ENCODE results near the gene RCC2.

RCC2 gene

DNA sequence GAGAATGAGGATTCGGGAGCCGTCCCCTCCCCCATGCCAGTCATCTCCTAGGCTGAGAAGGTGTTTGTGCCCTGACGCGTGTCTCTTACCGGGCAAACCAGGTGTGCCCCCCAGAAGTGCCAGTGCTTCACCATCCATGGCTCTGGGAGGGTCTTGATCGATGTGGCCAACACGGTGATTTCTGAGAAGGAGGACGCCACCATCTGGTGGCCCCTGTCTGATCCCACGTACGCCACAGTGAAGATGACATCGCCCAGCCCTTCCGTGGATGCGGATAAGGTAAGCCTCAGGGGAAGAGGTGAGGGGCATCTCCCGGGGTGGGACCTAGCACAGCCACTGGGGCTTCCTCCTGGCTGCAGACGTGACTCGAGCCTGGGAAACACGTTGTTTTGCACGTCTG lies 66.5 kb downstream of the RCC2 start:
- no peak for DNase-seq (ENCODE audit: low read depth)

DNA sequence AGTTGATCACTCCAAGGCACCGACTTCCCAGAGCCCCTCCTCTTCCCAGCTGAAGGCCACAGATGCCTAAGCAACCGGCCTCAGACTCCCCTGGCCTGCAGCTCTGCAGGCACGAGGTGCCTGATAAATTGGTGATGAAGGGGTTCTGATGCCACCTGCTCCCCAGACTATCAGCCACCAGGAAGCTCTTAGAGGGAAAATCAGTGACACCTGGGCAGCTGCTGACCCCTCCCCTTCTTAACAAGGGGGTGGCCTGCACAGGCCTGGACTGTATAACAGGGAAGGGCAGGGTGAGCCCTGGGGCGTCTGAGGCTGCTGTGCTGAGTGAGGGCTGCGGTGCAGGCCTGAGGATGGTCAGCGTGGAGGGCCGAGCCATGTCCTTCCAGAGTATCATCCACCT lies 67.6 kb downstream of the RCC2 start, which contains the start of gene PADI6:
Gene PADI6 (plus strand): TSS at position 301 of the 400 bp plus-strand sequence. CDS start 50 bp downstream, at position 351.
- DNase-seq (ENCODE audit: low read depth) = no peak

DNA sequence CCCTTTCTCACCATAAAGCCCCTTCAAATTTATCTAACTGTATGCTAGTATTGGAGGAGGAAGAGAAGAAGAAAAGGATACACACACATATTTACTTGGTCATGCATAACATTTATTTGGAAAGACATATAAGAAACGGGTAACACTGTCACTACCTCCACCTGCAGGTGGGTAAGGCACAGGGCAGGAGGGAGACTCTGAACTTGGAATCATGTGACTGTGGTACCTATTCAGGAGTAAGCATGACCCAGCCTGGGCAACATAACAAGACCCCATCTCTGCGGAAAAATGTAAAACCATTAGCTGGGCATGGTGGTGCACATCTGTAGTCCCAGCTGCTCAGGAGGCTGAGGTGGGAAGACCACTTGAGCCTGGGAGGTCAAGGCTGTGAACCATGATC lies 68.9 kb downstream of the RCC2 start:
- no peak for DNase-seq (ENCODE audit: low read depth)

DNA sequence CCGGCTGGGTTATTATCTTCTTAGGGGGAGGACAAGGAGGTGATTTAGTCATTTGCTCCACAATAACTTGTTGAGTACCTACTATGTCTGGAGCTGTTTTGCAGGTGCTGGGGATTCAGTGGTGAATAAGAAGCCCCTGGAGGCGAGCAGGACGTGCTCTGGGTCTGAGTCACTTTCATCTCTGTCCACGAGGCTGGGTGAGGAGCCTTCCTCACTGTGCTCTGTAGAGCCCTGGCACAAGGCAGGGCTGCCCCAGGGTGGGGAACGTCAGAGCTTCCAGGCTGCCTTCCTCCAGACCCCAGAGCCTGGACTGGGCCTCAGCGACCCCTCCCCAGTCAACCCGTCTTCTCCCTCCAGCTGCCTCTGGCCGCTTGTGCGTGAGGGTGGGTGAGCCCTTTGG lies 70.0 kb downstream of the RCC2 start:
- no peak for DNase-seq (ENCODE audit: low read depth)

DNA sequence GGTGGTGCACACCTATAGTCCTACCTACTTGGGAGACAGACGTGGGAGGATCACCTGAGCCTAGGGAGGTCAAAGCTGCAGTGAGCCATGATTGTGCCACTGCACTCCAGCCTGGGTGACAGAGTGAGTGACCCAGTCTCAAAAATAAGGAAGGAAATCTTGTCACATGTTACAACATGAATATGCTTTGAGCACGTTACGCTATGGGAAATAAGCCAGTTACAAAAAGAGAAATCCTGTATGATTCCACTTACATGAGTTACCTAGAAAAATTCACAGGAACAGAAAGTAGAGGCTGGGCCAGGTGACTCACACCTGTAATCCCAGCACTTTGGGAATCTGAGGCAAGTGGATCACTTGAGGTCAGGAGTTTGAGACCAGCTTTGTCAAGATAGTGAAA lies 74.2 kb downstream of the RCC2 start:
- DNase-seq (ENCODE audit: low read depth) = no peak

DNA sequence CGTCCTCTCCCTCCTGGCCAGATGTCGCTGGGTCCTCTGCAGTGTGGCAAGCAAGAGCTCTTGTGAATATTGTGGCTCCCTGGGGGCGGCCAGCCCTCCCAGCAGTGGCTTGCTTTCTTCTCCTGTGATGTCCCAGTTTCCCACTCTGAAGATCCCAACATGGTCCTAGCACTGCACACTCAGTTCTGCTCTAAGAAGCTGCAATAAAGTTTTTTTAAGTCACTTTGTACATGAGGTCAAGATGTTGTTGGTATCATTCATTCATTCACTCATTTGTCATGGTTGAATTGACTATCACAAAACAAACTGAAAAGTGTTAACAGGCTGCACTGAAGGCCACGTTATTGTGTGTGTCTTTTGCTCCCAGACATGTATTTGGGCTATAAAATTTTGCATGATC lies 75.7 kb downstream of the RCC2 start:
- no peak for DNase-seq (ENCODE audit: low read depth)

DNA sequence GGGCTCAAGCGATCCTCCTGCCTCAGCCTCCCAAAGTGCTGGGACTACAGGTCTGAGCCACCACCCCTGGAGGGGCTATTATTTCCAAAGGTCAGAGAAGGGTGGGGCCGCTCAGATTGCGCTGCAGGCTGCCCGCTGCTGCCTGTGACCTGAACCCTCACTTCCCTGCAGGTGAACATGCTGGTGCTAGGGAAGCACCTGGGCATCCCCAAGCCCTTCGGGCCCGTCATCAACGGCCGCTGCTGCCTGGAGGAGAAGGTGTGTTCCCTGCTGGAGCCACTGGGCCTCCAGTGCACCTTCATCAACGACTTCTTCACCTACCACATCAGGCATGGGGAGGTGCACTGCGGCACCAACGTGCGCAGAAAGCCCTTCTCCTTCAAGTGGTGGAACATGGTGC lies 76.1 kb downstream of the RCC2 start:
- no peak for DNase-seq (ENCODE audit: low read depth)

DNA sequence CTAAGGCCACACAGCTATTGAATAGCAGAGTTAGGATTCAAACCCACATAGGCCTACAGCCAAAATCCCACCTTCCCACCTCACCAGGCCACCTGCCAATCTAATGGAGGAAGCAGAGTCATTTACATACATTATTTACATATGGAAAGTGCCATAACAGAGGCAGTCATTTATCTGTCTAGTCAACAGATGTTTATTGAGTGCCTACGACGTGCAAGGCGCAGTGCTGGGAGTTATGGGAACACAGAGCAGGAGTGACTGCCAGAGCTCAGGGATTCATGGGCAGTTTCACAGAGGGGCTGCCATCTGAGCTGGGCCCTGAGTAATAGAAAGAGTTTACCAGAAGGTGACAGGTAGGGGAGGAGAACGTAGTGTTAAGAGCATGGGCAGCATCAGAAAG lies 77.8 kb downstream of the RCC2 start:
- no peak for DNase-seq (ENCODE audit: low read depth)

DNA sequence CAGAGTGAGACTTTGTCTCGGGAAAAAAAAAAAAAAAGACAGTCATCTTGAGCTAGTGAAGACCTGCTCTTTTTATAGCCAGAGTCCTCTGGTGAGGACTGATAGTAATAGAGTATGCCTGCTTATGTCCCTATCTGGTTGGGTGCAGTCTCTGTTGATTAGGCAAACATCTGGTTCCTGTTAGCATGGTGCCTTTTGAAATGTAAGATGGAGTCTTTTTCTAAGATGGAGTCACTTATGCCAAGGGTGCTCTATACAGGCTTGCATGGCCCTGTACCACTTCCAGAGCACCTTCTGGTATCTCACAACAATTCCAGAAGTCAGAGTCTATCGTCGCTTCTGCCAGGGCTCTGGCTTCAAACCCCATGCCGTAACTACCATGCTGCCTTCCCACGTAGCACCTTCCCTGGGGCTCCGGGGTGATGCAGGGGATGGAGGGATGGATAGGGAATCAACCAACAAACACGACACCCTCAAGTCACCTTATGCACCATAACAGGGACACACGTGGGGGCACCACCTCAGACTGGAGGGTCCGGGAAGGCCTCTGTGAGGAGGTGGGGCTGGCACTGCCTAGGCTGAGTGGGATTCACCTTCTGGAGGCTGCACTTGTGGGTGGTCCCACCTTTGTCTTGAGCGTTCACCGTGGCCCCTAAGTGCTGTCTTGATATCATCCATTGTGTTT lies 79.1 kb downstream of the RCC2 start:
- no peak for DNase-seq (ENCODE audit: low read depth)

DNA sequence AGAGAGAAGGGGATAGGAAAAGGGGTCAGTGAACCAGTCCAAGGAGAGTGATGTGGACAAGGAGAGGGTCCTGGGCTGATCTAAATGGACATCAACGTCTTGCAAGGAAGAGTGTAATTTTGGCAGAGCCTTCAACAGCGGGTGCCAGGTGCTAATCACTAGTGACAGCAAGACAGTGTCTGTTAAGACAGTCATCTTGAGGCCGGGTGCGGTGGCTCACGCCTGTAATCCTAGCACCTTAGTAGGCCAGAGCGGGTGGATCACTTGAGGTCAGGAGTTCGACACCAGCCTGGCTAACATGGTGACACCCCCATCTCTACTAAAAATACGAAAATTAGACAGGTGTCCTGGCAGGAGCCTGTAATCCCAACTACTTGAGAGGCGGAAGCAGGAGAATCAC lies 79.7 kb downstream of the RCC2 start:
- no peak for DNase-seq (ENCODE audit: low read depth)

DNA sequence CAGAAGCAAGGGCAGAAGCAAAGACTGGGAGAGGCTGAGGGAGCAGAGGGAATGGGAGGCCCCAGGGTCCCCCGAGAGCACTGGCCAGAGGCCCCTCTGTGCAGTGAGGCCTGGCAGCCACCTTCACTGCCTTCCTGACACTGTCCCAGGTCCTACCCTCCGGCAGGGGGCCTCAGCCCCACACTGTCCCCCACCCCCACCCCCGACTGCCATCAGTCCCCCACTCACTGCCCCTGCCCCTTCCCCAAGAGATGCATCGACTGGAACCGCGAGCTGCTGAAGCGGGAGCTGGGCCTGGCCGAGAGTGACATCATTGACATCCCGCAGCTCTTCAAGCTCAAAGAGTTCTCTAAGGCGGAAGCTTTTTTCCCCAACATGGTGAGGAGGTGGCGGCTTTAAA lies 80.4 kb downstream of the RCC2 start:
- DNase-seq (ENCODE audit: low read depth) = no peak

DNA sequence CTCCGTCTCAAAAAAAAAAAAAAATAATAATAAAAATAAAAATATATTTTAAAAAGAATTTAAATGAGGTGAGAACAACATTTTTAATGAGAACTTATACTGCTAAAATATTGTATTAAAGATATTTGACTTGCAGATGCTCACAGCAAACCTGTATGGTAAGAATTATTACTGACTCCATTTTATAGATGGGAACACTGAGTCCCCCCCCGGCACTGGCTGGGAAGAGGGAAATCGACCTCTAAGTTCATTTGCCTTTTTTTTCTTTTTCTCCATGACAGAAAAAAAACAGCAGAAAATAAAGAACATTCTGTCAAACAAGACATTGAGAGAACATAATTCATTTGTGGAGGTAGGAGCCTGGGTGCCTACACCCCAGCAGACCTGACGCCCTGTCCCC lies 80.9 kb downstream of the RCC2 start:
- no peak for DNase-seq (ENCODE audit: low read depth)

Measured in activated T-cell treated with anti-CD3 and anti-CD28 coated beads for 24 hours (primary cell).